HepG2 (cell line): ENCODE results near the gene GPX5. TPM values are rescaled to one million over a fixed set of nuclear protein-coding genes. Genes with fewer than 3 reads are reported as not detected.

Experiments
- FOXA3 ChIP-seq: IDR thresholded peaks from 2 replicates; pipeline ENCODE4 v1.6.1; 2016; ENCODE audit warnings: missing genetic modification reagents, missing compliant biosample characterization
- GATAD2A ChIP-seq: IDR thresholded peaks from 2 replicates; pipeline ENCODE4 v1.6.1; 2016
- HMG20A ChIP-seq: IDR thresholded peaks from 2 replicates; pipeline ENCODE4 v1.6.1; 2016; ENCODE audit warnings: borderline replicate concordance
- MNT ChIP-seq: fragments of 450-650 bp; IDR thresholded peaks from 2 replicates; pipeline ENCODE4 v1.6.1; 2016
- MTA1 ChIP-seq: sonication (generic); formaldehyde crosslinking; IDR thresholded peaks from 2 replicates; pipeline ENCODE4 v1.4.0; 2020; ENCODE audit warnings: missing genetic modification reagents, mild to moderate bottlenecking, borderline replicate concordance
- RNF219 ChIP-seq: sonication (generic); formaldehyde crosslinking; IDR thresholded peaks from 2 replicates; pipeline ENCODE4 v1.5.0; 2020; ENCODE audit warnings: mild to moderate bottlenecking, missing genetic modification reagents
- TOPORS ChIP-seq: sonication (generic); formaldehyde crosslinking; IDR thresholded peaks from 2 replicates; pipeline ENCODE4 v1.8.0; 2023; ENCODE audit warnings: mild to moderate bottlenecking, missing genetic modification reagents
- U2AF1 ChIP-seq: fragments of 200-400 bp; formaldehyde crosslinking; optimal IDR thresholded peaks from 2 replicates; pipeline ENCODE3; 2017; ENCODE audit warnings: mild to moderate bottlenecking, low read depth, low read length
- XRCC5 ChIP-seq: fragments of 200-400 bp; formaldehyde crosslinking; optimal IDR thresholded peaks from 2 replicates; pipeline ENCODE3; 2017; ENCODE audit warnings: mild to moderate bottlenecking, low read length
- ZBTB3 ChIP-seq: sonication (generic); formaldehyde crosslinking; IDR thresholded peaks from 2 replicates; pipeline ENCODE4 v1.4.0; 2020; ENCODE audit warnings: low read depth, mild to moderate bottlenecking, moderate library complexity, missing genetic modification reagents, borderline replicate concordance
- ZBTB33 ChIP-seq: sonication (generic); formaldehyde crosslinking; IDR thresholded peaks from 2 replicates; pipeline ENCODE4 v1.4.0; 2020; ENCODE audit warnings: missing genetic modification reagents
- ZNF205 ChIP-seq: IDR thresholded peaks from 2 replicates; pipeline ENCODE4 v1.6.1; 2018; ENCODE audit warnings: missing biosample characterization, missing genetic modification reagents
- ZNF264 ChIP-seq: sonication (generic); formaldehyde crosslinking; IDR thresholded peaks from 2 replicates; pipeline ENCODE4 v1.4.0; 2020; ENCODE audit warnings: missing genetic modification reagents
- ZNF335 ChIP-seq: sonication (generic); formaldehyde crosslinking; IDR thresholded peaks from 2 replicates; pipeline ENCODE4 v1.4.0; 2020; ENCODE audit warnings: missing genetic modification reagents
- ZNF556 ChIP-seq: sonication (generic); formaldehyde crosslinking; IDR thresholded peaks from 2 replicates; pipeline ENCODE4 v1.4.0; 2020; ENCODE audit warnings: mild to moderate bottlenecking, missing genetic modification reagents, borderline replicate concordance
- ZNF598 ChIP-seq: sonication (generic); formaldehyde crosslinking; IDR thresholded peaks from 2 replicates; pipeline ENCODE4 v1.5.1; 2020; ENCODE audit warnings: mild to moderate bottlenecking, missing genetic modification reagents, borderline replicate concordance
- ZNF761 ChIP-seq: sonication (generic); formaldehyde crosslinking; conservative IDR thresholded peaks from 2 replicates; pipeline ENCODE4 v1.4.0; 2020; ENCODE audit warnings: mild to moderate bottlenecking, missing genetic modification reagents
- polyA plus RNA-seq, 8 experiments: library from polyadenylated mRNA; depleted of rRNA in 3 of 8; stranded (reverse) in 7 of 8; unstranded in 1 of 8; fragments of >200 nt; fragmentation: Illumina TruSeq in 4 of 8; extraction: Trizol in 4 of 8; gene quantifications; 2 replicates each; pipeline versions ENCODE4 v1.2.1 to v1.2.3, GENCODE V29; 2011 to 2016; ENCODE audit warnings: low read depth in 4 of 8, missing spikeins in 1 of 8, mixed read lengths in 1 of 8; ENCODE audit not compliant: insufficient read depth in 1 of 8
- total RNA-seq, 5 experiments: library from RNA; depleted of rRNA; stranded (reverse); fragments of >200 nt; fragmentation: Illumina TruSeq; extraction: Trizol; gene quantifications; 2 replicates each; pipeline ENCODE4 v1.2.3, GENCODE V29; 2016; ENCODE audit warnings: low read depth in 1 of 5
- TF ChIP-seq, protein P1 (sequence below): sonication (generic); formaldehyde crosslinking; IDR thresholded peaks from 2 replicates; pipeline ENCODE4 v1.4.0; 2020; ENCODE audit warnings: missing genetic modification reagents
- TF ChIP-seq, protein P2 (sequence below): sonication (generic); formaldehyde crosslinking; IDR thresholded peaks from 2 replicates; pipeline ENCODE4 v1.8.0; 2022; ENCODE audit warnings: missing genetic modification reagents, mild to moderate bottlenecking, moderate library complexity, borderline replicate concordance

Gene GPX5
- total and polyA plus RNA-seq, 2 of the 13 experiments (the other 11 are each of a cell fraction or from before 2014, with no cell fraction given): not detected

GRCh38 chr6:28542440-28543296, 17.0 kb downstream of the GPX5 start (continued):
- TF ChIP-seq GATAD2A (peak; percentile 81), MTA1 (CRISPR knock-in tag) (0 out of 2 replicates have a peak, but pooled peaks have one; percentile 53), ZNF205 (CRISPR knock-in tag) (peak; percentile 4; the same call in 1 of the 2 replicates), XRCC5 (peak; percentile 83), HMG20A (CRISPR knock-in tag) (0 out of 2 replicates have a peak, but pooled peaks have one; percentile 39), ZNF761 (CRISPR knock-in tag) (0 out of 2 replicates have a peak, but pooled peaks have one; percentile 40), ZNF335 (CRISPR knock-in tag) (peak; percentile 61; the same call in 1 of the 2 replicates), FOXA3 (peak; percentile 38; the same call in 1 of the 2 replicates), ZNF264 (CRISPR knock-in tag) (no peak; the same call in 1 of the 2 replicates), ZBTB3 (no peak), U2AF1 (peak; percentile 89), RNF219 (CRISPR knock-in tag) (peak; percentile 34; the same call in 1 of the 2 replicates), ZBTB33 (peak; percentile 73; the same call in 1 of the 2 replicates), ZNF556 (peak; percentile 71; the same call in 1 of the 2 replicates), TOPORS (CRISPR knock-in tag) (peak; percentile 84; the same call in 1 of the 2 replicates), MNT (peak; percentile 40; the same call in 1 of the 2 replicates), ZNF598 (CRISPR knock-in tag) (peak; percentile 92; the same call in 1 of the 2 replicates)
- TF ChIP-seq, protein P1, sequence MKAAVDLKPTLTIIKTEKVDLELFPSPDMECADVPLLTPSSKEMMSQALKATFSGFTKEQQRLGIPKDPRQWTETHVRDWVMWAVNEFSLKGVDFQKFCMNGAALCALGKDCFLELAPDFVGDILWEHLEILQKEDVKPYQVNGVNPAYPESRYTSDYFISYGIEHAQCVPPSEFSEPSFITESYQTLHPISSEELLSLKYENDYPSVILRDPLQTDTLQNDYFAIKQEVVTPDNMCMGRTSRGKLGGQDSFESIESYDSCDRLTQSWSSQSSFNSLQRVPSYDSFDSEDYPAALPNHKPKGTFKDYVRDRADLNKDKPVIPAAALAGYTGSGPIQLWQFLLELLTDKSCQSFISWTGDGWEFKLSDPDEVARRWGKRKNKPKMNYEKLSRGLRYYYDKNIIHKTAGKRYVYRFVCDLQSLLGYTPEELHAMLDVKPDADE (CRISPR knock-in tag): no peak
- TF ChIP-seq, protein P2, sequence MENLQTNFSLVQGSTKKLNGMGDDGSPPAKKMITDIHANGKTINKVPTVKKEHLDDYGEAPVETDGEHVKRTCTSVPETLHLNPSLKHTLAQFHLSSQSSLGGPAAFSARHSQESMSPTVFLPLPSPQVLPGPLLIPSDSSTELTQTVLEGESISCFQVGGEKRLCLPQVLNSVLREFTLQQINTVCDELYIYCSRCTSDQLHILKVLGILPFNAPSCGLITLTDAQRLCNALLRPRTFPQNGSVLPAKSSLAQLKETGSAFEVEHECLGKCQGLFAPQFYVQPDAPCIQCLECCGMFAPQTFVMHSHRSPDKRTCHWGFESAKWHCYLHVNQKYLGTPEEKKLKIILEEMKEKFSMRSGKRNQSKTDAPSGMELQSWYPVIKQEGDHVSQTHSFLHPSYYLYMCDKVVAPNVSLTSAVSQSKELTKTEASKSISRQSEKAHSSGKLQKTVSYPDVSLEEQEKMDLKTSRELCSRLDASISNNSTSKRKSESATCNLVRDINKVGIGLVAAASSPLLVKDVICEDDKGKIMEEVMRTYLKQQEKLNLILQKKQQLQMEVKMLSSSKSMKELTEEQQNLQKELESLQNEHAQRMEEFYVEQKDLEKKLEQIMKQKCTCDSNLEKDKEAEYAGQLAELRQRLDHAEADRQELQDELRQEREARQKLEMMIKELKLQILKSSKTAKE (CRISPR knock-in tag): peak; percentile 30; the same call in 1 of the 2 replicates
